Measurements from ENCODE around the gene ANKRD53.

DNA sequence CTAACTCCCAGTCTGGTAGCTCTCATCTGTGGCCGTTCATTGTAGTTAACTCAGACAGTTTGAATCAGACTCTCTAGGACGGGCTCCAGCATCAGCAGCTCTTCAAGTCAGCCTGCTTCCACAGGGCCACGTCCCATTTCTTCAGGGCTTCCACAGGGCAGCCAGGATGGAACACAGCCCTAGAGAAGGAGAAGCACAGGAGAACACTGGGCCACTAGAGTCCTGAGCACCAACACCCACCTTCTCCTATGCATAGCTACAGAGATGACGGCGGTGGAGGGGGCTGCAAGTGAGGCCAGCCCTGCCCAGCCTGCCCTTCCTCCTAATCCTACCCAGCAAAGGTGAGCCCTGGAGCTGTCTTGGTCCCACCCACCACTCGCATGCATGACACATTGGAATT is 26.4 kb downstream of the ANKRD53 start:
- TF ChIP-seq, protein P1, sequence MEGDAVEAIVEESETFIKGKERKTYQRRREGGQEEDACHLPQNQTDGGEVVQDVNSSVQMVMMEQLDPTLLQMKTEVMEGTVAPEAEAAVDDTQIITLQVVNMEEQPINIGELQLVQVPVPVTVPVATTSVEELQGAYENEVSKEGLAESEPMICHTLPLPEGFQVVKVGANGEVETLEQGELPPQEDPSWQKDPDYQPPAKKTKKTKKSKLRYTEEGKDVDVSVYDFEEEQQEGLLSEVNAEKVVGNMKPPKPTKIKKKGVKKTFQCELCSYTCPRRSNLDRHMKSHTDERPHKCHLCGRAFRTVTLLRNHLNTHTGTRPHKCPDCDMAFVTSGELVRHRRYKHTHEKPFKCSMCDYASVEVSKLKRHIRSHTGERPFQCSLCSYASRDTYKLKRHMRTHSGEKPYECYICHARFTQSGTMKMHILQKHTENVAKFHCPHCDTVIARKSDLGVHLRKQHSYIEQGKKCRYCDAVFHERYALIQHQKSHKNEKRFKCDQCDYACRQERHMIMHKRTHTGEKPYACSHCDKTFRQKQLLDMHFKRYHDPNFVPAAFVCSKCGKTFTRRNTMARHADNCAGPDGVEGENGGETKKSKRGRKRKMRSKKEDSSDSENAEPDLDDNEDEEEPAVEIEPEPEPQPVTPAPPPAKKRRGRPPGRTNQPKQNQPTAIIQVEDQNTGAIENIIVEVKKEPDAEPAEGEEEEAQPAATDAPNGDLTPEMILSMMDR (IDR thresholded peaks at IDR 0.05), result no peak
- TF ChIP-seq POLR2A (IDR thresholded peaks at IDR 0.05) (no peak), POLR2AphosphoS5 (IDR thresholded peaks at IDR 0.05) (no peak)

Measured in upper lobe of left lung (tissue), 4 donors.